Activated CD8-positive, alpha-beta memory T cell treated with anti-CD3 and anti-CD28 coated beads for 36 hours (primary cell): ENCODE measurements around the gene TMEM208. TPM values are rescaled to one million over a fixed set of nuclear protein-coding genes. Genes with fewer than 3 reads are reported as not detected.

Experiments
- CTCF ChIA-PET: fragments of 350-600 bp; sonication (Branson Sonifier 250); formaldehyde crosslinking; loops from one replicate; lab custom pipeline; 2021; ENCODE audit warnings: antibody characterized with exemption; lab: Charles Lee
- POLR2A ChIA-PET: fragments of 350-600 bp; sonication (Branson Sonifier 250); formaldehyde crosslinking; loops from one replicate; lab custom pipeline; 2021; ENCODE audit warnings: antibody characterized with exemption; lab: Charles Lee
- total RNA-seq, 2 experiments: library from RNA; stranded (reverse); gene quantifications; one replicate each; pipeline ENCODE4 v1.2.3, GENCODE V29; 2021

Gene TMEM208
- total RNA-seq = 10 to 100 TPM; 61.2 to 61.7 TPM

DNA sequence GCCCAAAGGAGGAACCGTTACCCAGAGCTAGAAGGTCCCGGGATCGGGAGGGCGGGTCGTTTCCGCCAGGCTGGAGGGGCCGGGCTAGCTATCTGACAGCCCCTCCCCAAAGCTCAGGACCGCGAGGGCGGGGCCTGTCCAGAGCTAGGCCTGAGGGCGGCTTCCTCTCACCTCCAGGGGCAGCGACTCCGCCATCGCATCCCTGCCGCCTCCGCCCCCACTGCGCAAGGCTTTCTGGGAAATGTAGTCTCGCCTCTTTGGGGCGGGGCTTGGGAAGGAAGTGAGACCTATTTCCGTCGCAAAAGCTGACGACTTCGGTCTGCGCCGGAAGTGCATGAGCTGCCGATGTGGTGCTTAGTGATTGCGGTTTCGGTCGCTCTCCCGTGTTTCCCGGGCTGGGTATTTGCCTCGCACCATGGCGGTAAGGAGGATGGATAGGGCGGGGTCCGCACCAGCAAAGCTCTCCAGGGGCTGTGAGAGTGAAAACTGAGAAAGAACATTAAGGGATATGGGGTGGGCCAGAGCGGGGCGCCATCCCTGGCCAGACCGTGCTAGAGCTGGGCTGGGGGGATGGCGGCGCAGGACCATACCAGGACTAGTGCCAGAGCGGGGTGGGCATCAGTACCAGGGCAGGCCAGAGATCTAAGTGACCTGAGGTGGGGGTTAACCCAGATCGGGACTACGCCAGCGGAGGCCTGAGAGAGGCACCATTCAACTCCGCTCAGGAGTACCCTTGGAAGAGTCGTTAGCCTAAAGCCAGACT is at the start of gene TMEM208:
TMEM208 (plus strand) TSS at position 327 of the 763 bp plus-strand sequence; CDS start at position 416, 89 bp downstream.
- POLR2A ChIA-PET = interaction anchor here (0.6 to 2.3 kb wide), 7 partner anchors 17 to 664 kb away, joined by 3 to 18 read pairs (median 3); partner anchors contain the start of genes FHOD1 and MATCAP1

DNA sequence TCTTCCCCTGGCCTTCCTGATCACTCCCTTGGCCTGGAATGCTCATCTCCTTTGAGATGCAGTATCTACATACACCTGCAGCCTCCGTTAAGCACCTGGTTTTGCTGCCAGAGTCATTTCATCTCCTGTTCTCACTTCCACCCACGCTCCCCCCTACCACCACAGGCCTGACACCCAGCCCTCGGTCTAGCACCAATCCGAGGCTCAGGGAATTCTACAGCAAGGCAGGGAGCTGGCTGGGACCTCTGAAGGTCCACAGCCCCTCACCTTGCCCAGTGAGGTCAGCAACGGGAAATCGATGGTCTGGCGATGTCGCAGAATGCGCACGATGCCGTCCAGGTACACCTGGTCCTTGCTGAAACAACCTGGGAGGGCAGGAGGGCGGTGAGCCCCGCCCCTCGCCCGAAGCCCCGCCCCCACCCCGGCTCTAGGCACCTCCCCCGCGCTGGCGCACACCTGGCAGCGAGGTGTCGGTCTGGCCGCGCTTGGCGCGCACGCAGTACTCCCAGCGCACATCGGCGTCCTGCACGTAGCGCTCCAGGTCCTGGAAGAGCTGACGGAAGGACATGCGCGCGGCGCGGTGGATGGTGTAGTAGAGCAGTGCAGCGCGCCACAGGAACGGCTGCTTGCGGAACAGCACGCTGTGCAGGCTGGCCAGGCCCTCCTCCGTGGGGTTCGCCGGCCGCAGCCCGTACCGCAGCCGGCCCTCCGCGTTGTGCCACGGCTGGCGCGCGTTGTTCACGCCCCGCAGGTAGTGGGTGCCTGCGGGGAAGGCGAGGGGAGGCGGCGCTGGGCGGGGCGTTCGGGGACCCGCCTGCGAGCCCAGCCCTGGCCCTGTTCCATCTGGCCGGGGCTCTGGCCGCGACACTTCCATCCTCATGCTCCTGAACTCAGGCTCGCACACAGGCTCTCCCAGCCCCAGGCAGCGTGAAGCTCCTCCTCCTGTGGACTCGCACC is 48.9 kb upstream of the TMEM208 start:
- POLR2A ChIA-PET = no interaction called here

More for the DNA sequence above, at the start of gene TMEM208:
- CTCF ChIA-PET = interaction anchor here (0.8 to 3.4 kb wide), 5 partner anchors 11 to 51 kb away, joined by 3 to 30 read pairs (median 4); partner anchors contain the start of genes FHOD1 and SLC9A5

GRCh38 chr16:67179421-67180080 is 47.4 kb upstream of the TMEM208 start:
- CTCF ChIA-PET = interaction anchor here (0.8 to 1.7 kb wide), 4 partner anchors 10 to 163 kb away, joined by 3 to 5 read pairs (median 4); no protein-coding TSS in a partner anchor
- POLR2A ChIA-PET = interaction anchor here (0.5 kb wide), 1 partner anchor 152 kb away, joined by 6 read pairs; no protein-coding TSS in a partner anchor

More for the DNA sequence above, 48.9 kb upstream of the TMEM208 start:
- CTCF ChIA-PET = interaction anchor here (0.6 to 5.0 kb wide), 6 partner anchors 11 to 201 kb away, joined by 3 to 28 read pairs (median 4); no protein-coding TSS in a partner anchor

DNA sequence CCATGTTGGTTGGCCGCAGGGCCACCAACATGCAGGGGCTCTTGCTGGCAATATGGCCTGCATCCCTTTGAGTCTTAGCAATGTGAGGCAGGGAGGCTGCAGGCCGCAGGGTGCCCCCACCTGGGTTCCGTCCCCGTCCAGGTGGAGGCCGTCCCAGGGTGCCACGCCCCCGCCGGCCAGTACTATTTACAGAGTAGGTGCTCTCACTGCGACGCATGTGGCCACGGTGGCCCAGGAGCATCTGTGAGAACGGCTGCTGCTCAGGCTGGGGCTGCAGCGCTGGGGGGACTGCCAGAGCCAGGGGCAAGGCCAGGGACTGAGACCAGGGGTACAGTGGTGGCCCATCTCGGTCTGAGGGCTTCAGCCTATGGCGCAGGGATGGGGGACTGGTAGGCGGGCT is 46.8 kb upstream of the TMEM208 start:
- POLR2A ChIA-PET = no interaction called here
- CTCF ChIA-PET = interaction anchor here (1.0 to 1.7 kb wide), 4 partner anchors 10 to 164 kb away, joined by 3 to 5 read pairs (median 4); partner anchors contain the start of gene NOL3

DNA sequence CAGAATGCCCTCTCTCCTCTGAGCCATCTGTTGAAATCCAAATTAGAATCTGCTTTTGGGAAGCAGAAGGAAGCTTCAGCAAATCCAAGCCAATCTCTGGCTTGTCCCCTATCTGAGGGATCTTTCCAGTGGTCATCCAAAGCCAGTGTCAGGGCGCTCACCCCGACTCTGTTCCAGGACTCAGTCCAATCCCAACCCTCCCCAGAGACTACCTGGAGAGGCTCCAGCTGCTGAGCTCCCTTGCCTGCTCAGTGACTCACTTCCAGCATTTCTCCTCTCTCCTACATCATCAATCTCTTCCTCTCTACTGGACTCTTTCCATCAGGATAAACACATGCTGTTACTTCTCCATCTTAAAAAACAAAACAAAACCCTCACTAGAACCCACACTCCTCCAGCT is 45.6 kb upstream of the TMEM208 start:
- ChIA-PET POLR2A (interaction anchor here (0.6 kb wide), 1 partner anchor 28 kb away, joined by 4 read pairs; no protein-coding TSS in a partner anchor), CTCF (interaction anchor here (1.0 to 4.8 kb wide), 2 partner anchors 11 to 163 kb away, joined by 3 to 23 read pairs; partner anchors contain the start of gene NOL3)

DNA sequence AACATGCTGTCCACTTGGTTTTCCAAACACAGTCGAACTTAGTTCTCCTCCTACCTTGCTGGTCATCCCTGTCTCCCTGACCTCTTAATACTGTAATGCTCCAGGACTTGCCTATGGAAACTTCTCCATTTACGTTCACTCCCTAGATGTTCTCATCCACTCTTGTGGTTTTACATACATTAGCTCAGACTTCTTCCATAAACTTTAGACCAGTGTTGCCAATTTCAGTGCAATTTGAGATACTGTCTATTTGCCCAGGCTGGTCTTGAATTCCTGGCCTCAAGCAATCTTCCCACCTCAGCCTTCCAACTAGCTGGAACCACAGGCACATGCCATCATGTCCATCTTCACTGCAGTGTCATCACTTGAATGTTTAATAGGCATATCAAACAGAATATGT is 44.6 kb upstream of the TMEM208 start:
- ChIA-PET POLR2A (interaction anchor here (0.6 kb wide), 1 partner anchor 154 kb away, joined by 9 read pairs; no protein-coding TSS in a partner anchor), CTCF (interaction anchor here (1.3 to 4.8 kb wide), 4 partner anchors 12 to 164 kb away, joined by 3 to 23 read pairs (median 8); partner anchors contain the start of gene NOL3)

GRCh38 chr16:67183284-67183626 is 43.7 kb upstream of the TMEM208 start:
- POLR2A ChIA-PET = interaction anchor here (0.6 to 0.9 kb wide), 2 partner anchors 13 to 43 kb away, joined by 3 read pairs; partner anchors contain the start of genes NOL3 and TMEM208
- CTCF ChIA-PET = interaction anchor here (0.6 to 4.8 kb wide), 6 partner anchors 8 to 229 kb away, joined by 3 to 23 read pairs (median 14); partner anchors contain the start of gene NOL3

DNA sequence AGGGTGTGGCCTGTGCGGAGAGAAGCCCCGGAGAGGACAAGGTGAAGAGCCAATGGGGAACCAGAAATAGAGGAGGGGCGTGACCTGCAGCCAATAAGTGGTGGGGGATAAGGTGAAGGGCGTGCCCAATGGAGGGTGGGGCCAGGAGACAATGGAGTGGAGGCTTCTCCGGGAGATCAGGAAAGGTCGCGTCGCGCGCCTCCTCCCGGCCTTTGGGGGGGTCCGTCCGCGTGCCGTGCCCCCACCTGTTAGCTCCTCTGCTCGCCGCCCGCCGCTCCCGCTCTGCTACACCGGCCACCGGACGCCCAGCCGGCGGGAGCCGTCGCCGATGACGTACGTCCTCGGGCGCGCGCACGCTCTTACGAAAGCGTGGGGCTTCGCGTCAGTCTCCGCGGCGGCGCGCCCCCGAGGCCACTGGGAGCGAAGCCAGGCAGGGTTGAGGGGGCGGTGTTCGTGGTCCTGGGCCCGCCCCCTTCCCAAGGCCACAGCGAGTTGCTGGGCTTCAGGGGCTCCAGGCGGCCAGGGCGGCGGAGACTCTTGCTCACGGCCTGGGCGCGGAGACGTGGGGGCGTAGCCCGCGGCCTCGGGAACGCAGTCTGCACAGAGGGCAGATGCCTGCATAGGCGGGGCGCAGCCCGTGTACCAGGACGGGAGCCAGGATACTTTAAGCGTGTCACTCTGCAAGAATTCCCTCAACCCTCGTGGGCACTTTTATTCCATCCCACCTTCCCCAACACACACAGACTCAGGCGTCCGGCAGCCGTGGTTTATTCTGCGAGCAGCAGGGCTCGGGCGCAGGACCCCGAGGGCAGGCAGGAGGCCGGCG is 43.1 kb upstream of the TMEM208 start, which contains the start of gene MATCAP1:
MATCAP1 (minus strand) TSS at position 337 of the 826 bp plus-strand sequence. CDS start 3,353 bp downstream, outside the sequence.
- ChIA-PET CTCF (interaction anchor here (0.6 to 4.8 kb wide), 18 partner anchors 8 to 289 kb away, joined by 3 to 26 read pairs (median 5); partner anchors contain the start of genes HSF4 and NOL3), POLR2A (interaction anchor here (0.6 to 0.9 kb wide), 2 partner anchors 43 to 155 kb away, joined by 3 read pairs; partner anchors contain the start of gene TMEM208)

DNA sequence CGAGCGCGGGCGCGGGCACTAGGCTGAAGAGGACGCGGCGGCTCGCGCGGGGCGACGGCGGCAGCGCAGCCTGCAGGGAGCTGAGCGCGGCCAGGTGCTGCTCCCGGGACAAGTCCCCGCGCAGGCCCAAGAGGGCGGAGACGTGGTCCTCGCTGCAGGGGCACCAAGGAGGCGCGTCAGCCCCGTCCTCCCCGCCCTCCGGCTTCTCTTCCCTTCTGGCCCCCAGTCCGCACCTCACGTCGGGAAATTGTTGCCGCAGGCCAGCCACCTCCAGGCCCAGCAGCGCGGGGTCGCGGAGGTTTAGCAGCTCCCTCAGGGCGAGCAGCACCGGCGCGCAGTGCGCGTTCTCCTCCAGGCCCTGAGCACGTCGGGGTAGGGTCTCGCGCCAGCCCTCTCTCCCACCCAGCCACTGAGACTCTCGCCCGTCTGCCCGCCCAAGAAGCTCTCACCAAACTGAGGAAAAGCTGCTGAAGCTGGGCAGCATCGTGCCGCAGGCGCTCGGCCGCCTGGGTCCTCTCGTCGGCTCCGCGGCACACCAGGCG is 42.4 kb upstream of the TMEM208 start:
- ChIA-PET POLR2A (interaction anchor here (0.6 to 1.2 kb wide), 3 partner anchors 25 to 167 kb away, joined by 3 read pairs; no protein-coding TSS in a partner anchor), CTCF (interaction anchor here (0.6 to 4.8 kb wide), 28 partner anchors 9 to 289 kb away, joined by 3 to 26 read pairs (median 5); partner anchors contain the start of genes B3GNT9, FBXL8, HSF4 and NOL3)

DNA sequence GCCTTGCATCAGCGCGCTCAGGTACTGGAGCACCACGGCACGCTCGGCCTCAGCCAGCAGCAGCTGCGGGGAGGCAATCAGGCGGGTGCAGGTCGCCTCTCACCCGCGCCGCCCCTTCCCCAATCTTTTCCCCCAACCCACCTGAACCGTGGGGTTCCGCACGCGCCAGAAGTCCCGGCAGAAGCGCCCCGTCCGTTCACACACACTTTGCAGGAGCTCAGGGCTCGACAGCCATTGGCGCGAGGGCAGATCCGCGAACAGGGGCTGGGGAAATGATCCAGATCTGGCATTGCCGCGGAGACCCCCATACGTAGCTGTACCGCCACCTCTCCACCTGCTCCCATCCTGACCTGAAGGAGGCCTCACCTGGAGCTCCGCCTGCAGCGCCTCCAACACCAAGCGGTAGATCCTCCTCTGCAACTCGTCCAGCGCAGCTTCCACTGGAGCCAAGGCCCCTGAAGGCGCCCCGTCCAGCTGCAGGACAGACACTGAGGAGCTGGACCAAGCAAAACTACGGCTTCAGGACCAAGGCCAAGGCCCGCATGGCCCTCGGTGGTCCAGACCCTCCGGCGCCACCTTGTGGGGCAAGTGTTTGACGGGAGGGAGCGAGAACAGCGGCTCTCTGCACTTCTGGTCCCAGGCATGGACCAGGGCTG is 41.8 kb upstream of the TMEM208 start:
- POLR2A ChIA-PET = interaction anchor here (0.5 to 1.2 kb wide), 4 partner anchors 11 to 357 kb away, joined by 3 to 8 read pairs (median 3); no protein-coding TSS in a partner anchor

DNA sequence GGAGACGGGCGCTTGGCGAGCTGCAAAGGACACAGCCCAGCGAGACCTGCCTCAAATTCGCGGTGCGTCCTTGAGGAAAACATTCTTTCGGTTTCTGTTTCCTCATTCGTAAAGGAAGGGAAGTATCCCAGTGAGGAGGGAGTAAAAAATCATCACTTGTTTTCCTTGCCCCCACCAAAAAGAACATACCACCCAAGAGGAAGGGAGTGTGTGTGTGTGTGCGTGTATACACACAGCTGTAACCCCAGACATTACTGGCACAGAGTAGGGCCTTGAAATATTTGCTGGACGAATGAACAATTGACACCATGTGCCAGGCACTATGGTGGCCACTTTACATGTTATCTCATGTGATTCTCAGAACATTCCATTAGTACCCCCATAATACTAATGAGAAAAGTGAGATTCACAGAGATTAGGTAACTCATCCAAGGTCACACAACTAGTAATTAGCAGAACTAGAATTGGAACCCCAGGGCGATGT is 41.2 kb upstream of the TMEM208 start:
- ChIA-PET POLR2A (interaction anchor here (0.5 to 1.2 kb wide), 3 partner anchors 12 to 357 kb away, joined by 3 to 8 read pairs (median 3); no protein-coding TSS in a partner anchor), CTCF (interaction anchor here (0.6 to 4.8 kb wide), 24 partner anchors 10 to 291 kb away, joined by 3 to 26 read pairs (median 5); partner anchors contain the start of genes B3GNT9, FBXL8, HSF4 and NOL3)

More for the DNA sequence above, 41.8 kb upstream of the TMEM208 start:
- CTCF ChIA-PET = interaction anchor here (0.6 to 4.8 kb wide), 32 partner anchors 10 to 290 kb away, joined by 3 to 26 read pairs (median 5); partner anchors contain the start of genes B3GNT9, FBXL8, HSF4 and NOL3

DNA sequence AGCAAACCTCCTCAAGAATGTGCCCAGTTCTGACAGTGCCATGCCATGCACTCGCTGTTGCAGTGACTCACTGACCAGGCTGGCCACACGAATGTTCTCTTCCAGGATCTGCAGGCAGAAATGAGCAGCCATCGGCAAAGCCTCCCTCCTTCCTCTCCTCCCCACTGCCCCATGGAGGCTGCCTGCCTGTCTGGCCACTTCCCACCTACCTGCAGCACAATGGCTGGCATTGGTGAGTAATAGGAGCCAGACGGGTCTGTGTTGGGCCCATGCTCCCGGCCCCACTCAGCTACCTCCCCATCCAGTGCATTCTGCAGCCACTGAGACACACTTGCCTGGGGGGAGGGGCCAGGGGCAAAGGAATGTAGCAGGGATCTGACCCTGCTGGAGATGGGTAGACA is 40.4 kb upstream of the TMEM208 start:
- POLR2A ChIA-PET = no interaction called here
- CTCF ChIA-PET = interaction anchor here (0.6 to 1.1 kb wide), 2 partner anchors 14 to 168 kb away, joined by 3 to 4 read pairs; no protein-coding TSS in a partner anchor

DNA sequence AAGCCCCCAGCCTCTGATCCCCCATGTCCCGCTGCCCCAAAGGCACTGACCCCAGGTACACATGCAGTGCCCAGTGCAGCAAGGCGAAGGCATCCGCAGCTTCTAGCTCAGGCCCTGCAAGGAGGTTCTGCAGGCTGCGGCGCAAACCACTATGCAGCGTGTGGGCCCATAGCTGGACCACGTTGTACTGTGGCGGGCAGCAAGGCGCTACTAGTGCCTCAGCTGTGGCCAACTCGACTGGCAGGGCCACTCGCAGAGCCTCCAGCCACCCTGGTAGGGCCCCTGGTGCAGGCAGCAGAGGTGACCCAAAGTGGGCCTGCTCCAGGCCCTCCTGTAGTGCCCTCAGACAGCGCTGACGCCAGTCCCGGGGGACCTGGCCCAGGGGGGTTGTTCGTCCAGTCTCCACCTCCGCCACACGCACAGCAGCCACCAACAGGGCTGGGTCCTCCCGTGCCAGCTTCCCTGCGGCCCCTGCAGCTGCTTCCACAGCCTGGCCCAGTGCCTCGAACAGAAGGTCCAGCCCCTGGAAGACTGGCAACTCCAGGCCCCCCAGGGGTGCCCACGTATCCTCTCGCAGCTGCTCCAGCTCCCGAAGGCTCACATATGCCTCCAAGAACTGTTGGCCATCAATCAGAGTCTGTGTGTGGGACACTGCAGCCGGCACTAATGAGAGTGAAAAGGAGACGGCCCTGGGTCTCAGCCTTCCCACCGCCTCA is 39.6 kb upstream of the TMEM208 start:
- POLR2A ChIA-PET = no interaction called here
- CTCF ChIA-PET = interaction anchor here (1.1 to 1.4 kb wide), 3 partner anchors 11 to 169 kb away, joined by 3 to 5 read pairs (median 3); no protein-coding TSS in a partner anchor

GRCh38 chr16:67188323-67188722 is 38.6 kb upstream of the TMEM208 start:
- ChIA-PET POLR2A (interaction anchor here (0.6 kb wide), 1 partner anchor 69 kb away, joined by 9 read pairs; no protein-coding TSS in a partner anchor), CTCF (interaction anchor here (1.0 to 1.4 kb wide), 3 partner anchors 12 to 234 kb away, joined by 3 to 5 read pairs (median 3); no protein-coding TSS in a partner anchor)
